Stomach (tissue), 4 donors: ENCODE data around the gene THSD4.

ENCODE experiments used
- POLR2A ChIP-seq, 4 donors: fragments of 450-650 bp; IDR thresholded peaks; one replicate each; pipeline ENCODE4 v1.6.1; 2016; ENCODE audit warnings: antibody characterized with exemption in 4 of 4, control low read depth in 2 of 4, mild to moderate bottlenecking in 1 of 4, moderate library complexity in 1 of 4
- POLR2AphosphoS5 ChIP-seq, 3 donors: sonication (generic); formaldehyde crosslinking; IDR thresholded peaks; one replicate each; pipeline ENCODE4 v1.6.1; 2016; ENCODE audit warnings: antibody characterized with exemption in 3 of 3
- TF ChIP-seq, protein P1 (sequence below), 7 experiments: fragments of 450-650 bp in 4 of 7; fragments of 200-600 bp in 3 of 7; sonication (generic) in 3 of 7; IDR thresholded peaks; one replicate each; pipeline ENCODE4 v1.5.1; 2016 to 2019; ENCODE audit warnings: antibody characterized with exemption in 7 of 7, control low read depth in 2 of 7, mild to moderate bottlenecking in 1 of 7

DNA sequence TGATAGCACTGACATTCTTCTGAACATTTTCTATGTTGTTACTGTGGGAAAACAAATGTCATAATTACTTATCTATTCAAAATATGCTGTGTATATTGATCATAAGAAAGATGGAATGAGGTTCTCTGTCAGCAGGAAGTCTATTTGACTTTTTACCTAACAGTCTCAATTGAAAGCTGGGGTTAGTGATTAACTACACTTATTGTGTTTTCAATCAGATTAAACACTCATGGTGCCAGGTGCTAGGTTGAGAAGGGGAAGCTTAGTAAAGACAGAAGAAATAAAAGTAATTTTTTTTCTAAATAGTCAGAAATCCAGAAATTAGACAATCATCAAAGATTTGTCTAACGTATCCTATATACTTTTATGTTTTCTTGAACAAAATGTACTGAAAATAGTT is 414.1 kb downstream of the THSD4 start:
- TF ChIP-seq POLR2A (IDR thresholded peaks at IDR 0.05) (no peak), POLR2AphosphoS5 (IDR thresholded peaks at IDR 0.05) (no peak)
- TF ChIP-seq, protein P1, sequence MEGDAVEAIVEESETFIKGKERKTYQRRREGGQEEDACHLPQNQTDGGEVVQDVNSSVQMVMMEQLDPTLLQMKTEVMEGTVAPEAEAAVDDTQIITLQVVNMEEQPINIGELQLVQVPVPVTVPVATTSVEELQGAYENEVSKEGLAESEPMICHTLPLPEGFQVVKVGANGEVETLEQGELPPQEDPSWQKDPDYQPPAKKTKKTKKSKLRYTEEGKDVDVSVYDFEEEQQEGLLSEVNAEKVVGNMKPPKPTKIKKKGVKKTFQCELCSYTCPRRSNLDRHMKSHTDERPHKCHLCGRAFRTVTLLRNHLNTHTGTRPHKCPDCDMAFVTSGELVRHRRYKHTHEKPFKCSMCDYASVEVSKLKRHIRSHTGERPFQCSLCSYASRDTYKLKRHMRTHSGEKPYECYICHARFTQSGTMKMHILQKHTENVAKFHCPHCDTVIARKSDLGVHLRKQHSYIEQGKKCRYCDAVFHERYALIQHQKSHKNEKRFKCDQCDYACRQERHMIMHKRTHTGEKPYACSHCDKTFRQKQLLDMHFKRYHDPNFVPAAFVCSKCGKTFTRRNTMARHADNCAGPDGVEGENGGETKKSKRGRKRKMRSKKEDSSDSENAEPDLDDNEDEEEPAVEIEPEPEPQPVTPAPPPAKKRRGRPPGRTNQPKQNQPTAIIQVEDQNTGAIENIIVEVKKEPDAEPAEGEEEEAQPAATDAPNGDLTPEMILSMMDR (IDR thresholded peaks at IDR 0.05), result no peak
